ENCODE measurements around the gene TDRD15. TPM values are rescaled to one million over a fixed set of nuclear protein-coding genes. Genes with fewer than 3 reads are reported as not detected.

The TDRD15 gene
- polyA plus RNA-seq, 1 of the 3 experiments (the other 2 are of a cell fraction), result not detected

- no peaks in the 10 kb centered on the region for H3K27me3 ChIP-seq (ENCODE audit: insufficient read depth)
- no peak overlapping the region for H3K27ac ChIP-seq (ENCODE audit: low read depth in 2 of 2, low read length in 1 of 2)
- no peaks in the 10 kb centered on the region for H3K79me2 ChIP-seq (ENCODE audit: insufficient read depth)
- H3K4me3 ChIP-seq (ENCODE audit: low read depth in 2 of 2, low read length in 1 of 2), result no peak overlapping the region
- no peaks in the 10 kb centered on the region for H3K36me3 ChIP-seq (replicated peaks in 1 of 2; ENCODE audit: control insufficient read depth in 1 of 2, insufficient read depth in 2 of 2, low read length in 1 of 2)
- no peaks in the 10 kb centered on the region for H3K9me2 ChIP-seq
- no peak for DNase-seq
- CTCF ChIA-PET, result interaction anchor here (0.9 to 1.5 kb wide), 2 partner anchors 34 to 422 kb away, joined by 3 to 4 read pairs; no protein-coding TSS in a partner anchor
- no peak overlapping the region for H2AFZ ChIP-seq (ENCODE audit: low read depth)
- H3F3A ChIP-seq (replicated peaks; ENCODE audit: insufficient read depth), result no peaks in the 10 kb centered on the region
- H3K4me2 ChIP-seq, result no peak overlapping the region
- no peak for TF ChIP-seq TCF12 (IDR thresholded peaks at IDR 0.05)
- TF ChIP-seq IRF3 (IDR thresholded peaks at IDR 0.05; ENCODE audit: low read depth, low read length), result no peak
- TF ChIP-seq MXI1 (IDR thresholded peaks at IDR 0.05; ENCODE audit: low read depth, low read length), result no peak
- TF ChIP-seq POLR2AphosphoS5 (IDR thresholded peaks at IDR 0.05; ENCODE audit: low read depth, low read length), result no peak
- TF ChIP-seq SMC3 (IDR thresholded peaks at IDR 0.05; ENCODE audit: low read depth, low read length), result no peak
- no peak for TF ChIP-seq USF1 (IDR thresholded peaks at IDR 0.05; ENCODE audit: borderline replicate concordance, low read depth)
- no peak for TF ChIP-seq TAF1 (IDR thresholded peaks at IDR 0.05; ENCODE audit: borderline replicate concordance, low read depth, low read length)
- TF ChIP-seq GABPA (IDR thresholded peaks at IDR 0.05; ENCODE audit: low read depth), result no peak
- TF ChIP-seq TEAD4 (IDR thresholded peaks at IDR 0.05; ENCODE audit: borderline replicate concordance, insufficient read depth), result no peak
- TF ChIP-seq ZBTB33 (IDR thresholded peaks at IDR 0.05; ENCODE audit: borderline replicate concordance, low read depth), result no peak
- TF ChIP-seq GATA2 (CRISPR knock-in tag; IDR thresholded peaks at IDR 0.05), result no peak
- H3K4me1 ChIP-seq (ENCODE audit: control insufficient read depth in 1 of 2, insufficient read depth in 2 of 2, low read depth in 1 of 2, low read length in 1 of 2), result no peaks in the 10 kb centered on the region
- no peaks in the 10 kb centered on the region for H3K9me3 ChIP-seq
- POLR2A ChIA-PET, result no interaction called here
- WGBS (ENCODE audit: low lambda C conversion rate), result 54% methylated on average over 1 of the region's 1 CpG
- no peaks in the 10 kb centered on the region for H4K20me1 ChIP-seq (ENCODE audit: insufficient read depth)
- no peak overlapping the region for H3K9ac ChIP-seq
These were observed 40.3 kb upstream of the TDRD15 start for GRCh38 chr2:21083482-21083881.

- H4K20me1 ChIP-seq (ENCODE audit: insufficient read depth), result no peaks in the 10 kb centered on the region
- no peak overlapping the region for H3K27ac ChIP-seq (ENCODE audit: low read depth in 2 of 2, low read length in 1 of 2)
- H3K4me1 ChIP-seq (ENCODE audit: control insufficient read depth in 1 of 2, insufficient read depth in 2 of 2, low read depth in 1 of 2, low read length in 1 of 2), result no peaks in the 10 kb centered on the region
- no peaks in the 10 kb centered on the region for H3K27me3 ChIP-seq (ENCODE audit: insufficient read depth)
- ChIA-PET CTCF (interaction anchor here (0.8 to 1.8 kb wide), 4 partner anchors 28 to 407 kb away, joined by 3 to 11 read pairs (median 4); no protein-coding TSS in a partner anchor), POLR2A (no interaction called here)
- H3K9me3 ChIP-seq, result no peaks in the 10 kb centered on the region
- DNase-seq, result no peak
- H3K79me2 ChIP-seq (ENCODE audit: insufficient read depth), result no peaks in the 10 kb centered on the region
- no peak for TF ChIP-seq PBX3 (IDR thresholded peaks at IDR 0.05)
- no peak for TF ChIP-seq POLR2AphosphoS5 (IDR thresholded peaks at IDR 0.05; ENCODE audit: low read depth, low read length)
- TF ChIP-seq RAD21 (IDR thresholded peaks at IDR 0.05; ENCODE audit: low read length), result no peak
- H3K36me3 ChIP-seq (replicated peaks in 1 of 2; ENCODE audit: control insufficient read depth in 1 of 2, insufficient read depth in 2 of 2, low read length in 1 of 2), result no peaks in the 10 kb centered on the region
- no peak overlapping the region for H3K9ac ChIP-seq
- no peaks in the 10 kb centered on the region for H3K9me2 ChIP-seq
- H2AFZ ChIP-seq (ENCODE audit: low read depth), result no peak overlapping the region
- no peaks in the 10 kb centered on the region for H3F3A ChIP-seq (replicated peaks; ENCODE audit: insufficient read depth)
- no peak overlapping the region for H3K4me3 ChIP-seq (ENCODE audit: low read depth in 2 of 2, low read length in 1 of 2)
- 32% methylated on average over 4 of the region's 4 CpGs for WGBS (ENCODE audit: low lambda C conversion rate)
- no peak overlapping the region for H3K4me2 ChIP-seq
These were observed 39.4 kb upstream of the TDRD15 start for GRCh38 chr2:21084401-21084800.

All from SK-N-SH (cell line).